SK-N-SH (cell line): ENCODE data around the gene RBP2. TPM values are rescaled to one million over a fixed set of nuclear protein-coding genes. Genes with fewer than 3 reads are reported as not detected.

Experiments
- CTCF ChIA-PET: fragments of 300-600, 350-600 bp; formaldehyde crosslinking; extraction: SDS; loops from one replicate; lab custom pipeline; 2021; lab: Yijun Ruan, JAX
- POLR2A ChIA-PET: fragments of 350-600 bp; sonication (Branson Sonifier 250); formaldehyde crosslinking; extraction: SDS; loops from one replicate; lab custom pipeline; 2020; ENCODE audit warnings: antibody characterized with exemption, inconsistent platforms; lab: Yijun Ruan, JAX
- DNase-seq: peaks from one replicate; pipeline ENCODE4 v3.0.0; 2012
- H2AFZ ChIP-seq: fragments of 200-600 bp; sonication (generic); 2 replicates; pipeline ENCODE4 v1.8.1; 2016; ENCODE audit warnings: antibody characterized with exemption, mild to moderate bottlenecking, low read depth
- H3F3A ChIP-seq: fragments of 200-600 bp; sonication (generic); replicated peaks from 2 replicates; pipeline ENCODE3; 2016; ENCODE audit warnings: antibody characterized with exemption, mild to moderate bottlenecking; ENCODE audit not compliant: insufficient read depth
- H3K27ac ChIP-seq, 2 experiments: fragments of 200-500 bp in 1 of 2; fragments of 200-600 bp in 1 of 2; sonication (Bioruptor generic) in 1 of 2; sonication (generic), shearing (Covaris generic) in 1 of 2; 2 replicates each; pipeline versions ENCODE4 v1.5.1 to v1.6.1; 2014 to 2016; ENCODE audit warnings: low read depth in 2 of 2, inconsistent platforms in 1 of 2, low read length in 1 of 2, mild to moderate bottlenecking in 1 of 2, mixed read lengths in 1 of 2
- H3K27me3 ChIP-seq: fragments of 200-600 bp; sonication (generic), shearing (Covaris generic); 2 replicates; pipeline ENCODE4 v1.6.1; 2016; ENCODE audit warnings: mixed run types; ENCODE audit not compliant: insufficient read depth
- H3K36me3 ChIP-seq, 2 experiments: fragments of 200-500 bp in 1 of 2; fragments of 200-600 bp in 1 of 2; sonication (Bioruptor generic) in 1 of 2; sonication (generic) in 1 of 2; replicated peaks in 1 of 2; 2 replicates each; pipeline versions ENCODE3 to v1.5.1; 2014 to 2016; ENCODE audit warnings: low read length in 1 of 2, mild to moderate bottlenecking in 1 of 2; ENCODE audit not compliant: insufficient read depth in 2 of 2, control insufficient read depth in 1 of 2
- H3K4me1 ChIP-seq, 2 experiments: fragments of 200-500 bp in 1 of 2; fragments of 200-600 bp in 1 of 2; sonication (Bioruptor generic) in 1 of 2; sonication (generic), shearing (Covaris generic) in 1 of 2; 2 replicates each; pipeline versions ENCODE4 v1.5.1 to v1.6.1; 2014 to 2016; ENCODE audit warnings: low read depth in 1 of 2, low read length in 1 of 2, mixed run types in 1 of 2; ENCODE audit not compliant: insufficient read depth in 2 of 2, control insufficient read depth in 1 of 2
- H3K4me2 ChIP-seq: fragments of 200-600 bp; sonication (generic), shearing (Covaris generic); 2 replicates; pipeline ENCODE4 v1.6.1; 2017; ENCODE audit warnings: mixed run types
- H3K4me3 ChIP-seq, 2 experiments: fragments of 200-500 bp in 1 of 2; fragments of 200-600 bp in 1 of 2; sonication (Bioruptor generic) in 1 of 2; sonication (generic), shearing (Covaris generic) in 1 of 2; 2 replicates each; pipeline versions ENCODE4 v1.5.1 to v1.8.1; 2014 to 2016; ENCODE audit warnings: low read depth in 2 of 2, inconsistent platforms in 1 of 2, low read length in 1 of 2, mild to moderate bottlenecking in 1 of 2, mixed read lengths in 1 of 2, moderate library complexity in 1 of 2
- H3K79me2 ChIP-seq: fragments of 200-600 bp; sonication (generic); 2 replicates; pipeline ENCODE4 v1.8.1; 2017; ENCODE audit warnings: mild to moderate bottlenecking; ENCODE audit not compliant: insufficient read depth
- H3K9ac ChIP-seq: fragments of 200-600 bp; sonication (generic); 2 replicates; pipeline ENCODE4 v1.6.1; 2017; ENCODE audit warnings: mixed run types
- H3K9me2 ChIP-seq: fragments of 200-600 bp; sonication (generic); 2 replicates; pipeline ENCODE4 v1.6.1; 2017; ENCODE audit warnings: mixed run types
- H3K9me3 ChIP-seq: fragments of 200-600 bp; sonication (generic); 2 replicates; pipeline ENCODE4 v1.6.1; 2017; ENCODE audit warnings: mixed run types, mild to moderate bottlenecking, moderate library complexity
- H4K20me1 ChIP-seq: fragments of 200-600 bp; sonication (generic); 2 replicates; pipeline ENCODE4 v1.6.1; 2017; ENCODE audit warnings: mild to moderate bottlenecking, mixed run types; ENCODE audit not compliant: insufficient read depth
- CTCF ChIP-seq: fragments of 200-600 bp; sonication (generic); IDR thresholded peaks from 2 replicates; pipeline ENCODE4 v1.6.1; 2017; ENCODE audit warnings: antibody characterized with exemption, mild to moderate bottlenecking, moderate library complexity
- FOSL2 ChIP-seq: IDR thresholded peaks from 2 replicates; pipeline ENCODE4 v1.4.0; 2012; ENCODE audit warnings: low read depth, mild to moderate bottlenecking, moderate library complexity, borderline replicate concordance
- FOXJ3 ChIP-seq: sonication (generic); formaldehyde crosslinking; IDR thresholded peaks from 2 replicates; pipeline ENCODE4 v1.5.1; 2020; ENCODE audit warnings: mild to moderate bottlenecking, missing genetic modification reagents
- FOXM1 ChIP-seq: IDR thresholded peaks from 2 replicates; pipeline ENCODE4 v1.4.0; 2012; ENCODE audit warnings: low read depth, mild to moderate bottlenecking
- GABPA ChIP-seq: IDR thresholded peaks from 2 replicates; pipeline ENCODE4 v1.4.0; 2012; ENCODE audit warnings: low read depth, mild to moderate bottlenecking
- GATA2 ChIP-seq: sonication (generic); formaldehyde crosslinking; IDR thresholded peaks from 2 replicates; pipeline ENCODE4 v1.5.0; 2020; ENCODE audit warnings: mild to moderate bottlenecking, missing genetic modification reagents
- MXI1 ChIP-seq: IDR thresholded peaks from 2 replicates; pipeline ENCODE4 v1.6.1; 2012; ENCODE audit warnings: mild to moderate bottlenecking, low read depth, low read length, improper control_type of control experiment
- RCOR1 ChIP-seq: fragments of 150-350 bp; IDR thresholded peaks from 2 replicates; pipeline ENCODE4 v1.6.1; 2017; ENCODE audit warnings: antibody characterized with exemption, low read length
- RXRA ChIP-seq: IDR thresholded peaks from 2 replicates; pipeline ENCODE4 v1.4.0; 2012; ENCODE audit warnings: low read depth, mild to moderate bottlenecking, borderline replicate concordance
- YY1 ChIP-seq: IDR thresholded peaks from 2 replicates; pipeline ENCODE4 v1.4.0; 2012; ENCODE audit warnings: low read depth, mild to moderate bottlenecking
- WGBS: methylation state at CpG from one replicate; pipeline ENCODE4 v1.1.6; 2017; ENCODE audit warnings: low lambda C conversion rate; 5-methylcytosine and 5-hydroxymethylcytosine counted together
- polyA plus RNA-seq, 3 experiments: library from polyadenylated mRNA; depleted of rRNA; stranded (reverse); fragments of >200 nt; gene quantifications; 2 replicates each; pipeline ENCODE4 v1.2.3, GENCODE V29; 2012

RBP2 gene
- polyA plus RNA-seq, 1 of the 3 experiments (the other 2 are of a cell fraction), result not detected

- peaks cover 0 to 16% of the 10 kb centered on the region in 2 experiments; a peak in 1 of 4 replicates for H3K4me1 ChIP-seq
- no peak overlapping the region; a peak in 1 of 4 replicates for H3K27ac ChIP-seq
- no peaks in the 10 kb centered on the region for H3K79me2 ChIP-seq
- H3K9ac ChIP-seq, result no peak overlapping the region
- no peak overlapping the region for H3K4me2 ChIP-seq
- no peak overlapping the region for H2AFZ ChIP-seq
- peaks cover 0 to 7% of the 10 kb centered on the region in 2 experiments for H3K36me3 ChIP-seq
- 23% methylated on average over 2 of the region's 2 CpGs for WGBS
- CTCF ChIA-PET, result interaction anchor here (1.0 to 2.6 kb wide), 6 partner anchors 10 to 94 kb away, joined by 3 to 16 read pairs (median 4); no protein-coding TSS in a partner anchor
- H3K4me3 ChIP-seq, result no peak overlapping the region
- no peaks in the 10 kb centered on the region for H4K20me1 ChIP-seq
- DNase-seq, result no peak
- H3K9me3 ChIP-seq, result no peaks in the 10 kb centered on the region
- H3F3A ChIP-seq, result no peaks in the 10 kb centered on the region
- H3K9me2 ChIP-seq, result no peaks in the 10 kb centered on the region
- POLR2A ChIA-PET, result interaction anchor here (1.3 kb wide), 1 partner anchor 10 kb away, joined by 3 read pairs; no protein-coding TSS in a partner anchor
- TF ChIP-seq FOXJ3 (no peak), CTCF (peak; percentile 22; the same call in 1 of the 2 replicates), FOXM1 (no peak), GABPA (no peak), RCOR1 (no peak), RXRA (no peak)
- H3K27me3 ChIP-seq, result no peaks in the 10 kb centered on the region
Measured at GRCh38 chr3:139522421-139522820, 46.1 kb upstream of the RBP2 start.

- no peak overlapping the region for H2AFZ ChIP-seq
- no peak for DNase-seq
- no peak overlapping the region for H3K4me2 ChIP-seq
- no peak overlapping the region for H3K9ac ChIP-seq
- 0% methylated on average over 1 of the region's 1 CpG for WGBS
- CTCF ChIA-PET, result interaction anchor here (1.0 to 2.6 kb wide), 7 partner anchors 10 to 94 kb away, joined by 4 to 16 read pairs (median 6); no protein-coding TSS in a partner anchor
- H3K4me1 ChIP-seq, result peaks cover 0 to 16% of the 10 kb centered on the region in 2 experiments; a peak in 1 of 4 replicates
- TF ChIP-seq GATA2 (CRISPR knock-in tag) (peak; percentile 31; the same call in 1 of the 2 replicates), MXI1 (peak; percentile 32; the same call in 1 of the 2 replicates), FOSL2 (no peak), RCOR1 (peak; percentile 16; the same call in 1 of the 2 replicates), YY1 (no peak)
- no peaks in the 10 kb centered on the region for H3K79me2 ChIP-seq
- no peaks in the 10 kb centered on the region for H3K27me3 ChIP-seq
- no peaks in the 10 kb centered on the region for H4K20me1 ChIP-seq
- H3K9me3 ChIP-seq, result no peaks in the 10 kb centered on the region
- H3K27ac ChIP-seq, result peak overlapping the region in 1 of 2 experiments; percentile 34; a peak in 2 of 4 replicates
- no peaks in the 10 kb centered on the region for H3K9me2 ChIP-seq
- H3K4me3 ChIP-seq, result no peak overlapping the region
- H3F3A ChIP-seq, result no peaks in the 10 kb centered on the region
- peaks cover 0 to 7% of the 10 kb centered on the region in 2 experiments for H3K36me3 ChIP-seq
- POLR2A ChIA-PET, result interaction anchor here (0.7 to 1.3 kb wide), 2 partner anchors 11 to 13 kb away, joined by 3 read pairs; no protein-coding TSS in a partner anchor
Measured at GRCh38 chr3:139521816-139522215, 45.5 kb upstream of the RBP2 start.
